Posterior vena cava (tissue), 2 donors: ENCODE measurements around the gene DISP3. TPM values are rescaled to one million over a fixed set of nuclear protein-coding genes. Genes with fewer than 3 reads are reported as not detected.

Experiments
- DNase-seq: peaks from one replicate; pipeline ENCODE4 v3.0.0-alpha.2; 2020; ENCODE audit warnings: low spot score
- intact Hi-C, 2 donors: fragments of 100-400 bp; cut with DNase I; formaldehyde crosslinking; loops; one replicate each; pipeline versions ENCODE4 v1.14.1 to v1.14.2; 2022 to 2023
- total RNA-seq, 2 donors: library from RNA; stranded (reverse); fragmentation: NEBNext Ultra II Directional; extraction: Animal tissue kit (Norgen Biotek cat#: 25700); gene quantifications; one replicate each; pipeline ENCODE4 v1.2.1, GENCODE V29; 2021
- donor health status: DM: yes; HTN: yes; CAD: no.
- donor health status: DM: yes; HTN: yes; CAD: no.

DISP3 gene
- total RNA-seq, 2 donors from 2014 or later = not detected

- peak; percentile 68 for DNase-seq
- intact Hi-C loops = no loop called here
These were observed 22.0 kb upstream of the DISP3 start for GRCh38 chr1:11456965-11457364.

GRCh38 chr1:11458811-11459275 is 20.1 kb upstream of the DISP3 start:
- intact Hi-C loops = no loop called here
- DNase-seq = no peak

- intact Hi-C loops = no loop called here
These were observed 17.3 kb upstream of the DISP3 start for GRCh38 chr1:11461531-11462137.

GRCh38 chr1:11462224-11462923 is 16.6 kb upstream of the DISP3 start:
- no peak for DNase-seq
- intact Hi-C loops = no loop called here

More at GRCh38 chr1:11461531-11462137, 17.3 kb upstream of the DISP3 start:
- no peak for DNase-seq

GRCh38 chr1:11463177-11463576 is 15.8 kb upstream of the DISP3 start:
- intact Hi-C loops = no loop called here
- DNase-seq = no peak

GRCh38 chr1:11465307-11465706 is 13.6 kb upstream of the DISP3 start:
- intact Hi-C loops = no loop called here
- DNase-seq = no peak

GRCh38 chr1:11466416-11466815 is 12.5 kb upstream of the DISP3 start:
- intact Hi-C loops = no loop called here
- DNase-seq = no peak

- intact Hi-C loops = no loop called here
- DNase-seq = no peak
These were observed 10.1 kb upstream of the DISP3 start for GRCh38 chr1:11468878-11469277.

GRCh38 chr1:11470912-11471311 is 8.0 kb upstream of the DISP3 start:
- no peak for DNase-seq
- intact Hi-C loops = loop anchor here in 1 of 2 donors (5.0 kb wide), 1 partner anchor 1509 kb away; no protein-coding TSS in a partner anchor

- intact Hi-C loops = loop anchor here in 1 of 2 donors (5.0 kb wide), 1 partner anchor 1509 kb away; no protein-coding TSS in a partner anchor
- DNase-seq = no peak
These were observed 7.5 kb upstream of the DISP3 start for GRCh38 chr1:11471473-11471872.

GRCh38 chr1:11472284-11472683 is 6.7 kb upstream of the DISP3 start:
- no peak for DNase-seq
- intact Hi-C loops = loop anchor here in 1 of 2 donors (5.0 kb wide), 1 partner anchor 1510 kb away; no protein-coding TSS in a partner anchor

- intact Hi-C loops = loop anchor here in 1 of 2 donors (5.0 kb wide), 1 partner anchor 1510 kb away; no protein-coding TSS in a partner anchor
- DNase-seq = no peak
These were observed 6.2 kb upstream of the DISP3 start for GRCh38 chr1:11472741-11473140.

GRCh38 chr1:11473491-11474034 is 5.4 kb upstream of the DISP3 start:
- intact Hi-C loops = loop anchor here in 1 of 2 donors (5.0 kb wide), 1 partner anchor 1511 kb away; no protein-coding TSS in a partner anchor
- DNase-seq = no peak

GRCh38 chr1:11474826-11475225 is 4.1 kb upstream of the DISP3 start:
- intact Hi-C loops = loop anchor here in 1 of 2 donors (5.0 kb wide), 1 partner anchor 1513 kb away; no protein-coding TSS in a partner anchor

GRCh38 chr1:11475748-11476147 is 3.2 kb upstream of the DISP3 start:
- no peak for DNase-seq
- intact Hi-C loops = no loop called here

More at GRCh38 chr1:11474826-11475225, 4.1 kb upstream of the DISP3 start:
- DNase-seq = no peak

GRCh38 chr1:11479375-11479979 is 522 bp downstream of the DISP3 start:
- no peak for DNase-seq
- intact Hi-C loops = no loop called here

- intact Hi-C loops = no loop called here
- DNase-seq = no peak
These were observed 2.1 kb downstream of the DISP3 start for GRCh38 chr1:11481019-11481418.

GRCh38 chr1:11482198-11482597 is 3.2 kb downstream of the DISP3 start:
- DNase-seq = peak; percentile 28
- intact Hi-C loops = no loop called here

GRCh38 chr1:11482701-11483479 is 3.9 kb downstream of the DISP3 start:
- intact Hi-C loops = loop anchor here in 1 of 2 donors (1.0 kb wide), 1 partner anchor 19 kb away; no protein-coding TSS in a partner anchor
- DNase-seq = peak; percentile 22
